Gastrocnemius medialis (tissue), 4 donors: ENCODE data around the gene ARHGAP15.

ENCODE experiments used
- POLR2A ChIP-seq, 2 donors: fragments of 450-650 bp; IDR thresholded peaks; one replicate each; pipeline ENCODE4 v1.6.1; 2017; ENCODE audit warnings: antibody characterized with exemption in 2 of 2, mild to moderate bottlenecking in 2 of 2, moderate library complexity in 2 of 2
- TF ChIP-seq, protein P1 (sequence below), 5 experiments: fragments of 450-650 bp in 3 of 5; fragments of 200-600 bp in 2 of 5; sonication (generic) in 2 of 5; IDR thresholded peaks in 4 of 5; conservative IDR thresholded peaks in 1 of 5; 1 replicate in 4 of 5; 2 replicates in 1 of 5; pipeline ENCODE4 v1.5.1; 2016 to 2019; ENCODE audit warnings: antibody characterized with exemption in 5 of 5, mild to moderate bottlenecking in 3 of 5, moderate library complexity in 3 of 5

DNA sequence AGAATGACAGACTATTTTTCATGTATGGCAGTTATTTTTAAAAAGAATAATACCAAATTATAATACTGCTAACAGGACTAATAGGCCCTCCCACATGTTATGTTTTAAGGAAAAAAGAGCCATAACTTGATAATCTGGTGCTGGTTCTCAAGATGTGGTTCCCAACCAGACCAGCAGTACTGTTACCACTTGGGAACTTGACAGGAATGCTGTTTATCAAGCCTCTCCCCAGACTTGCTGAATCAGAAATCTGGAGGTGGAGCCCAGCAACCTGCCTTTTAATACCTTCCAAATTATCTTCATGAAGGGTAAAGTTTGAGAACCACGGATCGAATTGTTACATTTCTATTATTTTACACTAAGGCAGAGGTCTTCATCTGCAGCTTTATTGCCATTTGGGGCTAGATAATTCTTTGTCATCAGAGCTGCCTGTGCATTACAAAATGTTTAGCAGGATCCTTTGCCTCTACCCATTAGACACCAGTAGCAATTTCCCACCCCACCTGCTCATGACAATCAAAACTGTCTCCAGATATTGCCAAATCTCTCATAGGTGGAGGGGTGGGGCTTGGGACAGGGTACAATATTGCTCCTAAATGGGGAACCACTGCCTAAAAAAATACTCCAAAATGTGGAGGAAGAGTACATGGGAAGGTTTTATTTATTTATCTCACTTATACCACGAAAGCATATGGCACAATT, 629.6 kb downstream of the ARHGAP15 start:
- TF ChIP-seq, protein P1, sequence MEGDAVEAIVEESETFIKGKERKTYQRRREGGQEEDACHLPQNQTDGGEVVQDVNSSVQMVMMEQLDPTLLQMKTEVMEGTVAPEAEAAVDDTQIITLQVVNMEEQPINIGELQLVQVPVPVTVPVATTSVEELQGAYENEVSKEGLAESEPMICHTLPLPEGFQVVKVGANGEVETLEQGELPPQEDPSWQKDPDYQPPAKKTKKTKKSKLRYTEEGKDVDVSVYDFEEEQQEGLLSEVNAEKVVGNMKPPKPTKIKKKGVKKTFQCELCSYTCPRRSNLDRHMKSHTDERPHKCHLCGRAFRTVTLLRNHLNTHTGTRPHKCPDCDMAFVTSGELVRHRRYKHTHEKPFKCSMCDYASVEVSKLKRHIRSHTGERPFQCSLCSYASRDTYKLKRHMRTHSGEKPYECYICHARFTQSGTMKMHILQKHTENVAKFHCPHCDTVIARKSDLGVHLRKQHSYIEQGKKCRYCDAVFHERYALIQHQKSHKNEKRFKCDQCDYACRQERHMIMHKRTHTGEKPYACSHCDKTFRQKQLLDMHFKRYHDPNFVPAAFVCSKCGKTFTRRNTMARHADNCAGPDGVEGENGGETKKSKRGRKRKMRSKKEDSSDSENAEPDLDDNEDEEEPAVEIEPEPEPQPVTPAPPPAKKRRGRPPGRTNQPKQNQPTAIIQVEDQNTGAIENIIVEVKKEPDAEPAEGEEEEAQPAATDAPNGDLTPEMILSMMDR (IDR thresholded peaks at IDR 0.05 in 4 of 5, conservative IDR thresholded peaks at IDR 0.05 in 1 of 5) = no peak
- TF ChIP-seq POLR2A (IDR thresholded peaks at IDR 0.05) = no peak
